ENCODE measurements around the gene SLC24A4. TPM values are rescaled to one million over a fixed set of nuclear protein-coding genes. Genes with fewer than 3 reads are reported as not detected.

Gene SLC24A4
- total RNA-seq, 2 donors from 2014 or later, result not detected

DNA sequence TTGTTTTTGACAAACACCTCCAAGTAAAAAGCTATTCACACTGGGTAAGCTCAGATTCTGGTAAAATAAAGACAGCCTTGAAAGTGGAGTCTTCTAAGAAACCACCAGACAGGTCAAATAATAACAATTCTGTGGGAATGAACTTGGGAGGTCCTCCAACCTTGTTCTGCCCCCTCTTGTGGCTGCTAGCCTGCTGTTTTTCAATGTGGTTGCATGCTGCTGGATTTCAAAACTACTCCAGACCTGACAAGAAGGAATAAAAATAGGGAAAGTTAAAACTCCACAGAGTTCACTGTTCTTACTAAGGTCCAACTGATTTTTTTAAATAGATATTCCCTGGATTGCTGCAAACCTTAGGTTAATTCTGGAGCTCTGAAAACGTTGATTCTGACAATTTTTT is 158.4 kb downstream of the SLC24A4 start:
- Mint-ChIP-seq H3K9me3 (no peaks in the 10 kb centered on the region), H3K4me3 (no peak overlapping the region), H3K36me3 (ENCODE audit: low read depth) (no peaks in the 10 kb centered on the region), H3K27ac (no peak overlapping the region), H3K4me1 (no peaks in the 10 kb centered on the region), H3K27me3 (peaks cover 15% of the 10 kb centered on the region)
- no peak for ATAC-seq (replicated peaks)

DNA sequence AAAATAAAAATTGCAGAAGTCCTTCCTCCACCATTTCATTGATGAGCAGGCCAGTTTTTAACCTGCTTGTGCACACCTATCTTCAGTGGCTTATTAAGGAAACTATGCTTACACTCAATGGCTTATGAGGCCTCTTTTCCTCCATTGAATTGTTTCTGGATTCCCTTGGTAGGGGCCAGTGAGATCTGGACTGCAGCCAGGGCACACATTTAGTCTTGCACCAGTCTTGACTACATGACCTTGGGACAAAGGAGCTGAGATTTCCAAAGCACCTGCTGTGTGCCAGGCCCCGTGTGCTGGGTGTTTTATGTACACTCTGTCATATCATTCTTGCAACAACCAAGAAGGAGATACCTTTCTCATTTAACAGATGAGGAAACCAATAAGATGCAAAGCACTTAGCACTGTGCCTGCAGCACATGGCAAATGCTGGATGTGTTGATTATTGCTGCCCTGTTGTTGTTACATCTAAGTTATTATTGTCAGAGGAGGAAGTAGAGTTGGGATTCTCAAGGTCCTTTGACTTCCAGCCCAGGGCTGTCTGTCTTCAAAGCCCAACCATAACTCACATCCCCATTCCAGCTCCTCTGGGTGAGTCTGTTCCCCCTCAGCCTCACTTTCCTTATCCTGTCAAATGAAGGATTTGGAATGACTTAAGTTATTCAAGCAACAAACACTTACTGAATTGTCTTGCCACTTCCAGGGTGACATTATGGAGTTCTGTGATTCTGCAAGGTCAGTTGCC is 159.0 kb downstream of the SLC24A4 start:
- Mint-ChIP-seq H3K27ac (no peak overlapping the region), H3K9me3 (no peaks in the 10 kb centered on the region), H3K4me1 (no peaks in the 10 kb centered on the region), H3K36me3 (ENCODE audit: low read depth) (no peaks in the 10 kb centered on the region), H3K4me3 (no peak overlapping the region), H3K27me3 (peaks cover 15% of the 10 kb centered on the region)
- ATAC-seq (replicated peaks), result no peak

DNA sequence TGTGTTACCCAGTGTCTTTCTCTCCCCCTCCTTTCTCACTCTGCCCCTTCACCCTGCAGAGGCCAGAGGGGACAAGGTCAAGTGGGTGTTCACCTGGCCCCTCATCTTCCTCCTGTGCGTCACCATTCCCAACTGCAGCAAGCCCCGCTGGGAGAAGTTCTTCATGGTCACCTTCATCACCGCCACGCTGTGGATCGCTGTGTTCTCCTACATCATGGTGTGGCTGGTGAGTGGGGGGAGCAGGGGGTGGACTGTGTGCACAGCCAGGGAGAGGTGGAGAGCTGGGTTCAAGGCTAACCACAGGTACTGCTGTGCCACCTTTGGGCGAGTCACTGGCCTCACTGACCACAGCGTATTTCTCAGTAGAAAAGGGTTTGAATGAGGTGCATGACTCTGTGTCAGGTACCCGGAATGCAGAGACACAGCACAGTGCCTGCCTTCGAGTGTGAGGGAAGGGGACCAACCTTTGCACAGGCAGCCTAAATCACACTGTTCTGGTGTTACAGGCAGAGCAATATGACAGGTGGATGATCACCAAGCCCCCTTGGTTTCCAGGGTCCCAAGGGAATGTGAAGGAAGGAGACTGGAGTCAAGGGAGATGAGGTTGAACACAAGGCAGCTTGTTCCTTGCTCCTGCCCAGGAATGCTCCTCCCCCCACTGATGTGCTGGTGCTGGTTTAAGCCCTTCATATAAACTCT is 159.8 kb downstream of the SLC24A4 start:
- peaks cover 19% of the 10 kb centered on the region for H3K27me3 Mint-ChIP-seq
- no peak overlapping the region for H3K27ac Mint-ChIP-seq
- H3K4me3 Mint-ChIP-seq, result no peak overlapping the region
- H3K4me1 Mint-ChIP-seq, result no peaks in the 10 kb centered on the region
- H3K9me3 Mint-ChIP-seq, result no peaks in the 10 kb centered on the region
- ATAC-seq (replicated peaks), result no peak
- H3K36me3 Mint-ChIP-seq (ENCODE audit: low read depth), result no peaks in the 10 kb centered on the region

DNA sequence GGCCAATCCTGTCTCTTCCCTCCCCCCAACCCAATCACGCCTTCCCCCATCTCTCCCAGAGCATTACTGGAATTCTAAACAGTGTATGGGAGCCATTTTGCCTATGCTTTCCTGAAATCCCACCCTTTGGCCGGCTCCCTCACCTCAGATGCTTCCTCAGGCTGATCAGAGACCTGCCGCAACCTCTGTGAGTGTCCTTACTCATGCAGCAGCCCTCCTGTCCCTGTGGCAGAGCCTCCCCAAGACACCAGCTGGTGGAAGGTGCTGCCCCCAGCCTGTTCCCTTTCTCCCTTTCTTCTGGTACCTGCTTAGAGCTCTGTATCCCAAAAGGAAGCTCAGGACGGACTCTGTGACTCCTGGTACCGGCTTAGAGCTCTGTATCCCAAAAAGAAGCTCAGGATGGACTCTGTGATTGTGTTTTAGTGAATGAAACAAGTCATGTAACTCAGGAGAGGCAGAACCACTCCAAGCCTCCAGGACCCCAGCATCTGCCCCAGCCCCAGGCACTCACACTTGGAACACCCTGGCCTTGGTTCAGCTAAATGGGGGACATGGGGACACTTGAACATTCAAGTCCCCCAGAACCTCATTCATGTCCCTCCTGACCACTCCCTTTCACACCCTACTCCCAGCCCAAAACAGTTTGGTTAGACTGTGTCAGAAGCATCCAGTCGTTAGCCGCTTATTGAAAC is 161.3 kb downstream of the SLC24A4 start:
- peaks cover 16% of the 10 kb centered on the region for H3K27me3 Mint-ChIP-seq
- no peaks in the 10 kb centered on the region for H3K4me1 Mint-ChIP-seq
- no peak overlapping the region for H3K27ac Mint-ChIP-seq
- no peaks in the 10 kb centered on the region for H3K36me3 Mint-ChIP-seq (ENCODE audit: low read depth)
- ATAC-seq (replicated peaks), result no peak
- no peaks in the 10 kb centered on the region for H3K9me3 Mint-ChIP-seq
- H3K4me3 Mint-ChIP-seq, result no peak overlapping the region

DNA sequence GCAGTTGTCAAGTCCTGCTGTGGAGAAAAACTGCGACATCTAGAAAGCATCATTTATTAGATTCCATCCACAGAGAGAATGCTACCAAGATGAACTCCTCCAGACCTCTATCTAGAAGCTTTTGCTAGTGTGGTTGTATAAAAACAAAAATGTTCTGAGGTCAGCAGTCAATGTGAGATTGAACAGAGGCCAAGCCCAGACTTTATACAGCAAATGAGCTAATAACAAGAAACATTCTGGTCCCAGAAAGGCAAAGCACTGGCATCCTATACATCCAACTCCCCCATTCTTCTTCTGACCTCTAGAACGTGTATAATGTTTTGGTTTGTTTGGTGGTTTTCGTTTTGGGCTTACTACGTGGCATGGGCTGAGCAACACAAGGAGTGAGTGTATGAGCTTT is 163.9 kb downstream of the SLC24A4 start:
- Mint-ChIP-seq H3K4me3 (no peak overlapping the region), H3K4me1 (no peaks in the 10 kb centered on the region), H3K27me3 (peaks cover 11% of the 10 kb centered on the region), H3K36me3 (ENCODE audit: low read depth) (no peaks in the 10 kb centered on the region), H3K9me3 (no peaks in the 10 kb centered on the region), H3K27ac (no peak overlapping the region)
- ATAC-seq (replicated peaks), result no peak

DNA sequence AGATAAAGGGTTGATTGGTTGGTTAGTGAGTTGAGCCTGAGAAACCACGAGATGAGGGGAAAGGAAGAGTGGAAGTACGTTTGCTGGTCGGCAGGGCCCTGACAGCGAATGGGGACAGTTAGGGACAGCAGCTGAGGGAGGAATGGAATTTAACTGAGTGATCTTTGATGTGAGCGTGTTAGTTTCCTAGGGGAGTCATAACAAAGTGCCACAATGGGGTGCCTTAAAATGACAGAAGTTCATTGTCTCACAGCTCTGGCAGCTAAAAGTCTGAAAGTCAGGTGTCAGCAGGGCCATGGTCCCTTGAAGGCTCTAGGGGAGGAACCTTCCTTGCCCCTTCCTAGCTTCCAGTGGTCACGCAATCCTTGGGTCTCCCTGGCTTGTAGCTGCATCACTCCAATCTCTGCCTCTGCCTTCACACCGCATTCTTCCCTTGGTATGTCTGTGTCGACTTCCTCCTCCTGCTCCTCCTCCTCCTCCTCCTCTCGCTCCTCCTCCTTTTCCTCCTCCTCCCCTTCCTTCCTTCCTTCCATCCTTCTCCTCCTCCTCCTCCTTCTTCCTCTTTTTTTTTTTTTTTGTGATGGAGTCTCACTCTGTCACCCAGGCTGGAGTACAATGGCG is 164.7 kb downstream of the SLC24A4 start:
- Mint-ChIP-seq H3K27me3 (peaks cover 11% of the 10 kb centered on the region), H3K4me3 (no peak overlapping the region), H3K36me3 (ENCODE audit: low read depth) (no peaks in the 10 kb centered on the region), H3K27ac (no peak overlapping the region), H3K4me1 (no peaks in the 10 kb centered on the region), H3K9me3 (no peaks in the 10 kb centered on the region)
- ATAC-seq (replicated peaks), result no peak

DNA sequence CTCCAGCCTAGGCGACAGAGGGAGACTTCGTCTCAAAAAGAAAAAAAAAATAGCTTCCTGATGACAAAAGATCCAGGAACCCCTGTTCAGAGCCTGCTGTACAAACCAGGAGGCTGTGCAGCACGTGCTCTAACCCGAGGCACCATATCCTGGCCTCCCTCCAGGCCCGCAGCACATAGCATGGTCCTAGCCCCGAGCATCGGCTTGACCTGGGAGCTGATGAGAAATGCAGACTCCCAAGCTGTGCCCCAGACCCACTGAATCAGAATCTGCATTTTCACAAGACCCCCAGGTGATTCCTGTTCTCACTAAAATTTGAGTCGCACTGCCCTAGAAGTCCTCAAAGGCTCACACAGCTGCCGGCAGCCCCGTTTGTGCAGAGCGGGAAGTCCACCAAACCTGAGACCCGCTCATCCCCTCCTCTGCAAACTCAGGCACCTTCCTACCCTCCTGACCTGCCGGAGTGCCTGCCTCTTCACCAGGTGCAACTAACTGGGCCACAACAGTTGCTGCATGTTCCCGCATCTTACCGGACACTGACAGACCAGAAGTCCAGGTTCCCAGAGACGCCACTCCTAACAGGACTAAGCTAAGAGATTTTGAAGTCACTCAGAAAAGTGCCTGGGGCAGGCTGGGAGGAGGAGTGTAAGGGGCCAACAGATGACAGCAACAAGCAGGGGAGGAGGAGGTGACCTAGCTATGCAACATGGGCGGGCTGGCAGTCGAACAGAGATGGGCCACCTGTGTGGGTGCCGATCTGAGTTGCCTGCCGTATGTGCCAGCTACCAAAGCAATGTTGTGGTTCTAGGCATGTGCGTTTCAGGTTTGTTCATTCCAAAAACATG is 166.7 kb downstream of the SLC24A4 start:
- H3K36me3 Mint-ChIP-seq (ENCODE audit: low read depth), result no peaks in the 10 kb centered on the region
- H3K9me3 Mint-ChIP-seq, result no peaks in the 10 kb centered on the region
- no peaks in the 10 kb centered on the region for H3K4me1 Mint-ChIP-seq
- ATAC-seq (replicated peaks), result no peak
- H3K4me3 Mint-ChIP-seq, result no peak overlapping the region
- no peak overlapping the region for H3K27ac Mint-ChIP-seq
- H3K27me3 Mint-ChIP-seq, result peaks cover 4% of the 10 kb centered on the region

DNA sequence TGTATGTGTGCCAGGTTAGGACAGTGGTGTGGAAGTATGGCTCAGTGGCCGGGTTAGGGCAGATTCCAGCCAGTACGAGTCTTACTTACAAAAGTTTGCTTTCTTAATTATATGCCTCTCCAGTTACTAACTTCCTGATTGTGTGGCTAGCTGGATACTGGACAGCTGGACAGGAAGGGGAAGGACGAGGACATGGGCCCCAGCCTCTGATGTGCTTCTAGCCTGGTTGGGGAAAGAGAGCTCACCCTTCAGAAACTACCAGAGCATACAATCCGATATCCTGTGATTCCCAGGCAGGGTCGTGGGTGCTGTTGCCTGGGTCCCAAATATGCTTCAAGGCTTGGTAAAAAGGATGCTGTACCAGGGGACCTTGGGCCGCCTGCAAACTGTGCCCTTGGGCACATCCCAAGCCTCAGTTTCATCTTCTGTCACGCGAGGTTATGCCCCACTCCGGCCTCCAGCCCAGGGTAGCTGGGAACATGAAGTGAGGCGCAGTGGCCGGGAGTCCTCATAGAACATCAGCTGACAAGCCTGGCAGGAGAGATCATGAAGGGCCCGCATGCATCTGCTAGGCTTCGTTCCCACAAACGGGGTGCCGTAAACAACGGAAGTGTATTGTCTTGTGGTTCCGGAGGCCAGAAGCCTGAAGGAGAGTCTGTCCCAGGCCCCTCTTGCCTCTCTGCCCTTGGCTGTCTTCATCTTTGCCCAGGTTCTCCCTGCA is 167.4 kb downstream of the SLC24A4 start:
- Mint-ChIP-seq H3K27ac (no peak overlapping the region), H3K4me3 (no peak overlapping the region), H3K27me3 (peaks cover 4% of the 10 kb centered on the region), H3K36me3 (ENCODE audit: low read depth) (no peaks in the 10 kb centered on the region), H3K9me3 (no peaks in the 10 kb centered on the region), H3K4me1 (no peaks in the 10 kb centered on the region)
- ATAC-seq (replicated peaks), result no peak

DNA sequence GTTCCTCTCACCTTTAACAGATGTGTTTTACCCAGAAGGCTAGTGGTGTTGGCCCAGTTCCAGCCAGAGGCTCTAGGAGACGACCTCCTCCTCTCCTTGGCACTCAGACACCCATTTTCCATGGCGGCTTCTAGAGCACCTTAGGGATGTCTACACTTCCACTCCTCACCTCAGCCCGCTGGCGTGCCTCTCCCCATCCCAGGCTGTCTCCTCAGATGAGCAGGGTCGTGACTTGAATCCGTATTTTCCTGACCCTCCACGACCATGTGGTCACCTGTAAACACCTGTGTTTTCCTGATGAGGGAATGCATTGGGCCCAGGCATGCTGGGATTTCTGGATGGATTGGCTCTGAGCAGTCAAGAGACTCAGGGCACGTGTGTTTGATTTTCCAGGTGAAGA is 168.8 kb downstream of the SLC24A4 start:
- no peak overlapping the region for H3K27ac Mint-ChIP-seq
- no peak overlapping the region for H3K4me3 Mint-ChIP-seq
- no peaks in the 10 kb centered on the region for H3K36me3 Mint-ChIP-seq (ENCODE audit: low read depth)
- no peaks in the 10 kb centered on the region for H3K4me1 Mint-ChIP-seq
- peaks cover 4% of the 10 kb centered on the region for H3K27me3 Mint-ChIP-seq
- H3K9me3 Mint-ChIP-seq, result no peaks in the 10 kb centered on the region
- no peak for ATAC-seq (replicated peaks)

DNA sequence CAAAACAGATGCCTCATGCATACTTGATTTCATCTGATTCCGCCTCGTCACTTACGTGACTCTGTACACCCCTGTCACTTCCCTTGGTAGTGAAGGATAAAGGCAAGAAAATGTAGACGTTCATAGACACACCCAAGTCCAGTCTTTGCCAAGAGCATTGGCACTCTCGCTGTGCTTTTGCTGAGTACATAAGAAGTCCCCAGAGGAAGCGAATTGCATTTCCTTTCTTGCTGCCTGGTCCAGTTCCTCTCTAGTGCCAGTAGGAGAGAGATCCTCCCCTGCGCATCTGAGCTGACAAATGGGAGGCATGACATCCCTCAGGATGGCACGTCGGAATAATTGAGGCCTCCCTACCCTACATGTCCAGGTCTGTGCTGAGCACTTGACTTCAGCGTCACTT is 169.3 kb downstream of the SLC24A4 start:
- no peaks in the 10 kb centered on the region for H3K4me1 Mint-ChIP-seq
- no peak for ATAC-seq (replicated peaks)
- H3K4me3 Mint-ChIP-seq, result no peak overlapping the region
- peaks cover under 1% of the 10 kb centered on the region for H3K27me3 Mint-ChIP-seq
- H3K9me3 Mint-ChIP-seq, result no peaks in the 10 kb centered on the region
- H3K27ac Mint-ChIP-seq, result no peak overlapping the region
- H3K36me3 Mint-ChIP-seq (ENCODE audit: low read depth), result no peaks in the 10 kb centered on the region

DNA sequence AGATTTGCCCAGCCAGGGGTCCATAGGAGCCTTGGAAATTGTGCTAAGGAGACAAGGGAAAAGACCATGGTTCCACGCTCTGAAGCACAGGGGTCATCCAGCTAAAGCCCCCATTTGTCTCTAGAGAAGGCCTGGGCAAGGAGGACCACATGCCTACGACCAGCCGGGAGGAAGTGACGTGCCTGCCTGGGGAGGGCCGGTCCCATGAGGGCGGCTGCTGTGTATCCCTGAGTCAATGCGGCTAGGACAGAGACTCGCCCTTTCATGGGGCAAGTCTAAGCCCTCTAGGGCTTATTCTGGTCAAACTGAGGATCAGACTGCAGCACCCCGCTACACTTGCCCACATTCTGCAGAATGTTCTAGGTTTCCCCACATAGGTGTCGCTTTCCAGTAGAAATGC is 170.1 kb downstream of the SLC24A4 start:
- ATAC-seq (replicated peaks), result no peak
- Mint-ChIP-seq H3K4me1 (no peaks in the 10 kb centered on the region), H3K27me3 (no peaks in the 10 kb centered on the region), H3K36me3 (ENCODE audit: low read depth) (no peaks in the 10 kb centered on the region), H3K4me3 (no peak overlapping the region), H3K9me3 (no peaks in the 10 kb centered on the region), H3K27ac (no peak overlapping the region)

DNA sequence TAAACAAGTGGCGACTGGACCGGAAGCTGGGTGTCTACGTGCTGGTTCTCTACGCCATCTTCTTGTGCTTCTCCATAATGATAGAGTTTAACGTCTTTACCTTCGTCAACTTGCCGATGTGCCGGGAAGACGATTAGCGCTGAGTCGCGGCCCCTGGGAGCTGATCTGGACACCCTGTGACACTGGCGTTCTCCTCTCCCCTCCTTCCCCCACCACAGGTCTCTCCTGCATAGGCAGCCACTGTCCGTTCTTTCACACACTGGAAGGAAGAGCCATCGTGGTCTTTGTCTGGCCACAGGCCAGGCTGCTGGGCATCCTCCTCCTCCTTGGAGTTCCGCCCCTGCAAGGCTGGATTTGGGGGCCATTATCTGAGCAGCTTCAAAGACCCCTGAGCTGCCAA is 170.5 kb downstream of the SLC24A4 start:
- H3K4me1 Mint-ChIP-seq, result no peaks in the 10 kb centered on the region
- H3K27me3 Mint-ChIP-seq, result no peaks in the 10 kb centered on the region
- no peak overlapping the region for H3K4me3 Mint-ChIP-seq
- no peaks in the 10 kb centered on the region for H3K9me3 Mint-ChIP-seq
- no peak for ATAC-seq (replicated peaks)
- no peaks in the 10 kb centered on the region for H3K36me3 Mint-ChIP-seq (ENCODE audit: low read depth)
- no peak overlapping the region for H3K27ac Mint-ChIP-seq

DNA sequence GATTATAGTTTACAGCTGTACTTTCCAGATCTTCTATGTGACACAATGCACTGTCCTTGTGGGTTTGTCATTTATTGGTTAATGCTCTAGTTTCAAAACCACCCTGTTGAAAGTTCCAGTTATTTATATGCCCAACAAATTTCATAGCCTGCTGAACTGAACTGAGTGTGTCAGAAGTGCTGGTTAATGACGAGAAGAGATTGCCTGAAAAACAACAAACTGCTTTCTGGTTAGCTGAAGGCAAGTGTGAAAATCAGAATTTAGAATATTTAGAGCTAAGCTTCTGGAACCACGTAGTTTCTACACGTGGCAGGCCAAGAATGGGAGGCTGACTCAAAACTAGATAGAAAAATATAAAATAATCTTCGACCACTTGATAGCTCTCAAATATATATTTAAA is 171.5 kb downstream of the SLC24A4 start:
- Mint-ChIP-seq H3K4me3 (no peak overlapping the region), H3K27ac (no peak overlapping the region), H3K4me1 (no peaks in the 10 kb centered on the region), H3K9me3 (no peaks in the 10 kb centered on the region), H3K27me3 (no peaks in the 10 kb centered on the region), H3K36me3 (ENCODE audit: low read depth) (no peaks in the 10 kb centered on the region)
- ATAC-seq (replicated peaks), result peak; percentile 14
